WTC11 (cell line): ENCODE measurements around the gene HTR1B. TPM values are rescaled to one million over a fixed set of nuclear protein-coding genes. Genes with fewer than 3 reads are reported as not detected.

Experiments
- ATAC-seq: fragments of 200-7000 bp; cut with Tn5 transposase; 2 replicates; pipeline ENCODE4 v1.10.0; 2021; ENCODE audit warnings: mild to moderate bottlenecking, moderate library complexity
- CTCF ChIA-PET: fragments of 300-600 bp; sonication (Branson Sonifier 250); formaldehyde crosslinking; loops from one replicate; lab custom pipeline; 2021; ENCODE audit warnings: antibody characterized with exemption; lab: Charles Lee
- POLR2A ChIA-PET: fragments of 350-600 bp; sonication (Branson Sonifier 250); formaldehyde crosslinking; loops from one replicate; lab custom pipeline; 2021; ENCODE audit warnings: antibody characterized with exemption; lab: Charles Lee
- DNase-seq: peaks from one replicate; pipeline ENCODE4 v3.0.0; 2021; ENCODE audit warnings: low spot score
- H3K27ac Mint-ChIP-seq: 2 replicates; pipeline ENCODE4 v1.8.0; 2021; ENCODE audit warnings: mixed read lengths
- H3K27me3 Mint-ChIP-seq: 2 replicates; pipeline ENCODE4 v1.8.0; 2021; ENCODE audit warnings: low read depth, mild to moderate bottlenecking, moderate library complexity, mixed read lengths
- H3K36me3 Mint-ChIP-seq: 2 replicates; pipeline ENCODE4 v1.8.0; 2021; ENCODE audit warnings: mixed read lengths
- H3K4me1 Mint-ChIP-seq: 2 replicates; pipeline ENCODE4 v1.8.0; 2022; ENCODE audit warnings: mixed read lengths
- H3K4me3 Mint-ChIP-seq: 2 replicates; pipeline ENCODE4 v1.8.0; 2021; ENCODE audit warnings: mild to moderate bottlenecking, moderate library complexity, mixed read lengths
- H3K9me3 Mint-ChIP-seq: 2 replicates; pipeline ENCODE4 v1.8.0; 2021; ENCODE audit warnings: mixed read lengths
- CDX4 ChIP-seq: fragments of 250-450 bp; sonication (Bioruptor Pico); IDR thresholded peaks from 2 replicates; pipeline ENCODE4 v1.9.0; 2021; ENCODE audit warnings: moderate library complexity, mild to moderate bottlenecking, inconsistent platforms, borderline replicate concordance
- CREM ChIP-seq: sonication (generic); formaldehyde crosslinking; IDR thresholded peaks from 2 replicates; pipeline ENCODE4 v1.8.1; 2022; ENCODE audit warnings: mild to moderate bottlenecking, missing genetic modification reagents, moderate library complexity
- JUN ChIP-seq: sonication (generic); formaldehyde crosslinking; IDR thresholded peaks from 2 replicates; pipeline ENCODE4 v1.8.0; 2023; ENCODE audit warnings: mild to moderate bottlenecking, missing genetic modification reagents
- NR3C1 ChIP-seq: sonication (generic); formaldehyde crosslinking; conservative IDR thresholded peaks from 2 replicates; pipeline ENCODE4 v1.8.1; 2023; ENCODE audit warnings: low read depth, mild to moderate bottlenecking, missing genetic modification reagents
- RORB ChIP-seq: fragments of 250-450 bp; sonication (Bioruptor Pico); IDR thresholded peaks from 2 replicates; pipeline ENCODE4 v1.9.0; 2021; ENCODE audit warnings: mild to moderate bottlenecking
- SMAD3 ChIP-seq: sonication (generic); formaldehyde crosslinking; IDR thresholded peaks from 2 replicates; pipeline ENCODE4 v1.8.0; 2022; ENCODE audit warnings: missing genetic modification reagents, mild to moderate bottlenecking, borderline replicate concordance
- TCF7 ChIP-seq: sonication (generic); formaldehyde crosslinking; IDR thresholded peaks from 2 replicates; pipeline ENCODE4 v1.8.0; 2022; ENCODE audit warnings: mild to moderate bottlenecking, low read depth, missing genetic modification reagents, moderate library complexity
- ZNF232 ChIP-seq: sonication (generic); formaldehyde crosslinking; IDR thresholded peaks from 2 replicates; pipeline ENCODE4 v1.8.0; 2022; ENCODE audit warnings: mild to moderate bottlenecking, missing genetic modification reagents
- ZNF263 ChIP-seq: sonication (generic); formaldehyde crosslinking; IDR thresholded peaks from 2 replicates; pipeline ENCODE4 v1.8.1; 2022; ENCODE audit warnings: low read depth, mild to moderate bottlenecking, moderate library complexity, missing genetic modification reagents
- ZNF416 ChIP-seq: fragments of 250-450 bp; sonication (Bioruptor Pico); IDR thresholded peaks from 2 replicates; pipeline ENCODE4 v1.9.0; 2021; ENCODE audit warnings: mild to moderate bottlenecking, inconsistent platforms
- ZNF423 ChIP-seq: fragments of 250-450 bp; sonication (Bioruptor Pico); IDR thresholded peaks from 2 replicates; pipeline ENCODE4 v2.1.2; 2022; ENCODE audit warnings: mild to moderate bottlenecking, moderate library complexity
- total RNA-seq: library from RNA; stranded (reverse); gene quantifications from 3 replicates; pipeline ENCODE4 v1.2.3, GENCODE V29; 2021
- TF ChIP-seq, protein P1 (sequence below): sonication (generic); formaldehyde crosslinking; IDR thresholded peaks from 2 replicates; pipeline ENCODE4 v1.8.1; 2023; ENCODE audit warnings: mild to moderate bottlenecking, missing genetic modification reagents, borderline replicate concordance
- TF ChIP-seq, protein P2 (sequence below): sonication (generic); formaldehyde crosslinking; IDR thresholded peaks from 2 replicates; pipeline ENCODE4 v1.8.1; 2022; ENCODE audit warnings: mild to moderate bottlenecking, missing genetic modification reagents, moderate library complexity, borderline replicate concordance
- TF ChIP-seq, protein P3 (sequence below): sonication (generic); formaldehyde crosslinking; conservative IDR thresholded peaks from 2 replicates; pipeline ENCODE4 v1.8.1; 2022; ENCODE audit warnings: mild to moderate bottlenecking, missing genetic modification reagents
- TF ChIP-seq, protein P4 (sequence below): fragments of 250-450 bp; sonication (Bioruptor Pico); IDR thresholded peaks from 2 replicates; pipeline ENCODE4 v2.1.2; 2022; ENCODE audit warnings: mild to moderate bottlenecking, moderate library complexity
- TF ChIP-seq, protein P5 (sequence below): sonication (generic); formaldehyde crosslinking; IDR thresholded peaks from 2 replicates; pipeline ENCODE4 v1.8.0; 2022; ENCODE audit warnings: mild to moderate bottlenecking, missing genetic modification reagents
- TF ChIP-seq, protein P6 (sequence below): sonication (generic); formaldehyde crosslinking; IDR thresholded peaks from 2 replicates; pipeline ENCODE4 v1.8.0; 2022; ENCODE audit warnings: mild to moderate bottlenecking, missing genetic modification reagents

The HTR1B gene
- total RNA-seq, 1 experiment from 2014 or later: 1.5 TPM

GRCh38 chr6:77425216-77425615, 38.1 kb downstream of the HTR1B start:
- TF ChIP-seq ZNF232 (CRISPR knock-in tag): no peak
- TF ChIP-seq ZNF423: no peak
- no peak for TF ChIP-seq TCF7 (CRISPR knock-in tag)
- TF ChIP-seq CDX4 (CRISPR knock-in tag): no peak
- TF ChIP-seq, protein P1, sequence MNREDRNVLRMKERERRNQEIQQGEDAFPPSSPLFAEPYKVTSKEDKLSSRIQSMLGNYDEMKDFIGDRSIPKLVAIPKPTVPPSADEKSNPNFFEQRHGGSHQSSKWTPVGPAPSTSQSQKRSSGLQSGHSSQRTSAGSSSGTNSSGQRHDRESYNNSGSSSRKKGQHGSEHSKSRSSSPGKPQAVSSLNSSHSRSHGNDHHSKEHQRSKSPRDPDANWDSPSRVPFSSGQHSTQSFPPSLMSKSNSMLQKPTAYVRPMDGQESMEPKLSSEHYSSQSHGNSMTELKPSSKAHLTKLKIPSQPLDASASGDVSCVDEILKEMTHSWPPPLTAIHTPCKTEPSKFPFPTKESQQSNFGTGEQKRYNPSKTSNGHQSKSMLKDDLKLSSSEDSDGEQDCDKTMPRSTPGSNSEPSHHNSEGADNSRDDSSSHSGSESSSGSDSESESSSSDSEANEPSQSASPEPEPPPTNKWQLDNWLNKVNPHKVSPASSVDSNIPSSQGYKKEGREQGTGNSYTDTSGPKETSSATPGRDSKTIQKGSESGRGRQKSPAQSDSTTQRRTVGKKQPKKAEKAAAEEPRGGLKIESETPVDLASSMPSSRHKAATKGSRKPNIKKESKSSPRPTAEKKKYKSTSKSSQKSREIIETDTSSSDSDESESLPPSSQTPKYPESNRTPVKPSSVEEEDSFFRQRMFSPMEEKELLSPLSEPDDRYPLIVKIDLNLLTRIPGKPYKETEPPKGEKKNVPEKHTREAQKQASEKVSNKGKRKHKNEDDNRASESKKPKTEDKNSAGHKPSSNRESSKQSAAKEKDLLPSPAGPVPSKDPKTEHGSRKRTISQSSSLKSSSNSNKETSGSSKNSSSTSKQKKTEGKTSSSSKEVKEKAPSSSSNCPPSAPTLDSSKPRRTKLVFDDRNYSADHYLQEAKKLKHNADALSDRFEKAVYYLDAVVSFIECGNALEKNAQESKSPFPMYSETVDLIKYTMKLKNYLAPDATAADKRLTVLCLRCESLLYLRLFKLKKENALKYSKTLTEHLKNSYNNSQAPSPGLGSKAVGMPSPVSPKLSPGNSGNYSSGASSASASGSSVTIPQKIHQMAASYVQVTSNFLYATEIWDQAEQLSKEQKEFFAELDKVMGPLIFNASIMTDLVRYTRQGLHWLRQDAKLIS (CRISPR knock-in tag): no peak
- TF ChIP-seq ZNF416 (CRISPR knock-in tag): no peak
- no peak for TF ChIP-seq NR3C1
- TF ChIP-seq, protein P2, sequence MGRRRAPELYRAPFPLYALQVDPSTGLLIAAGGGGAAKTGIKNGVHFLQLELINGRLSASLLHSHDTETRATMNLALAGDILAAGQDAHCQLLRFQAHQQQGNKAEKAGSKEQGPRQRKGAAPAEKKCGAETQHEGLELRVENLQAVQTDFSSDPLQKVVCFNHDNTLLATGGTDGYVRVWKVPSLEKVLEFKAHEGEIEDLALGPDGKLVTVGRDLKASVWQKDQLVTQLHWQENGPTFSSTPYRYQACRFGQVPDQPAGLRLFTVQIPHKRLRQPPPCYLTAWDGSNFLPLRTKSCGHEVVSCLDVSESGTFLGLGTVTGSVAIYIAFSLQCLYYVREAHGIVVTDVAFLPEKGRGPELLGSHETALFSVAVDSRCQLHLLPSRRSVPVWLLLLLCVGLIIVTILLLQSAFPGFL: no peak
- TF ChIP-seq, protein P3, sequence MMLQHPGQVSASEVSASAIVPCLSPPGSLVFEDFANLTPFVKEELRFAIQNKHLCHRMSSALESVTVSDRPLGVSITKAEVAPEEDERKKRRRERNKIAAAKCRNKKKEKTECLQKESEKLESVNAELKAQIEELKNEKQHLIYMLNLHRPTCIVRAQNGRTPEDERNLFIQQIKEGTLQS (CRISPR knock-in tag): no peak
- TF ChIP-seq, protein P4, sequence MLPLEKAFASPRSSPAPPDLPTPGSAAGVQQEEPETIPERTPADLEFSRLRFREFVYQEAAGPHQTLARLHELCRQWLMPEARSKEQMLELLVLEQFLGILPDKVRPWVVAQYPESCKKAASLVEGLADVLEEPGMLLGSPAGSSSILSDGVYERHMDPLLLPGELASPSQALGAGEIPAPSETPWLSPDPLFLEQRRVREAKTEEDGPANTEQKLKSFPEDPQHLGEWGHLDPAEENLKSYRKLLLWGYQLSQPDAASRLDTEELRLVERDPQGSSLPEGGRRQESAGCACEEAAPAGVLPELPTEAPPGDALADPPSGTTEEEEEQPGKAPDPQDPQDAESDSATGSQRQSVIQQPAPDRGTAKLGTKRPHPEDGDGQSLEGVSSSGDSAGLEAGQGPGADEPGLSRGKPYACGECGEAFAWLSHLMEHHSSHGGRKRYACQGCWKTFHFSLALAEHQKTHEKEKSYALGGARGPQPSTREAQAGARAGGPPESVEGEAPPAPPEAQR: no peak
- no peak for TF ChIP-seq SMAD3 (CRISPR knock-in tag)
- no peak for TF ChIP-seq ZNF263 (CRISPR knock-in tag)
- no peak for TF ChIP-seq CREM (CRISPR knock-in tag)
- no peak for TF ChIP-seq RORB (CRISPR knock-in tag)
- TF ChIP-seq, protein P5, sequence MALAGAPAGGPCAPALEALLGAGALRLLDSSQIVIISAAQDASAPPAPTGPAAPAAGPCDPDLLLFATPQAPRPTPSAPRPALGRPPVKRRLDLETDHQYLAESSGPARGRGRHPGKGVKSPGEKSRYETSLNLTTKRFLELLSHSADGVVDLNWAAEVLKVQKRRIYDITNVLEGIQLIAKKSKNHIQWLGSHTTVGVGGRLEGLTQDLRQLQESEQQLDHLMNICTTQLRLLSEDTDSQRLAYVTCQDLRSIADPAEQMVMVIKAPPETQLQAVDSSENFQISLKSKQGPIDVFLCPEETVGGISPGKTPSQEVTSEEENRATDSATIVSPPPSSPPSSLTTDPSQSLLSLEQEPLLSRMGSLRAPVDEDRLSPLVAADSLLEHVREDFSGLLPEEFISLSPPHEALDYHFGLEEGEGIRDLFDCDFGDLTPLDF (CRISPR knock-in tag): no peak
- no peak for TF ChIP-seq JUN (CRISPR knock-in tag)
- TF ChIP-seq, protein P6, sequence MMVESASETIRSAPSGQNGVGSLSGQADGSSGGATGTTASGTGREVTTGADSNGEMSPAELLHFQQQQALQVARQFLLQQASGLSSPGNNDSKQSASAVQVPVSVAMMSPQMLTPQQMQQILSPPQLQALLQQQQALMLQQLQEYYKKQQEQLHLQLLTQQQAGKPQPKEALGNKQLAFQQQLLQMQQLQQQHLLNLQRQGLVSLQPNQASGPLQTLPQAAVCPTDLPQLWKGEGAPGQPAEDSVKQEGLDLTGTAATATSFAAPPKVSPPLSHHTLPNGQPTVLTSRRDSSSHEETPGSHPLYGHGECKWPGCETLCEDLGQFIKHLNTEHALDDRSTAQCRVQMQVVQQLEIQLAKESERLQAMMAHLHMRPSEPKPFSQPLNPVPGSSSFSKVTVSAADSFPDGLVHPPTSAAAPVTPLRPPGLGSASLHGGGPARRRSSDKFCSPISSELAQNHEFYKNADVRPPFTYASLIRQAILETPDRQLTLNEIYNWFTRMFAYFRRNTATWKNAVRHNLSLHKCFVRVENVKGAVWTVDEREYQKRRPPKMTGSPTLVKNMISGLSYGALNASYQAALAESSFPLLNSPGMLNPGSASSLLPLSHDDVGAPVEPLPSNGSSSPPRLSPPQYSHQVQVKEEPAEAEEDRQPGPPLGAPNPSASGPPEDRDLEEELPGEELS: no peak
- Mint-ChIP-seq H3K9me3 (no peaks in the 10 kb centered on the region), H3K36me3 (no peaks in the 10 kb centered on the region), H3K4me1 (peaks cover 3% of the 10 kb centered on the region), H3K27me3 (no peaks in the 10 kb centered on the region; the same call in 1 of the 2 replicates), H3K4me3 (no peak overlapping the region), H3K27ac (no peak overlapping the region)
- ChIA-PET POLR2A (no interaction called here), CTCF (no interaction called here)
- DNase-seq: no peak
- no peak for ATAC-seq
